ENCODE measurements around the gene UBD. TPM values are rescaled to one million over a fixed set of nuclear protein-coding genes. Genes with fewer than 3 reads are reported as not detected.

Gene UBD
- total RNA-seq, 2 donors from 2014 or later: not detected

GRCh38 chr6:29561606-29562181 is 2.2 kb upstream of the UBD start:
- H3K4me1 ChIP-seq (ENCODE audit: control insufficient read depth in 1 of 2, low read depth in 2 of 2): no peaks in the 10 kb centered on the region
- ATAC-seq (ENCODE audit: insufficient number of reproducible peaks, low FRiP score, low read depth): no peak
- H3K4me3 ChIP-seq: no peak overlapping the region
- H3K27ac ChIP-seq: no peak overlapping the region
- no peak for DNase-seq (ENCODE audit: low spot score)
- no peaks in the 10 kb centered on the region for H3K9me3 ChIP-seq
- H3K27me3 ChIP-seq (replicated peaks; ENCODE audit: insufficient read depth): no peaks in the 10 kb centered on the region
- H3K36me3 ChIP-seq: no peaks in the 10 kb centered on the region
- no peak for TF ChIP-seq CTCF (IDR thresholded peaks at IDR 0.05)

DNA sequence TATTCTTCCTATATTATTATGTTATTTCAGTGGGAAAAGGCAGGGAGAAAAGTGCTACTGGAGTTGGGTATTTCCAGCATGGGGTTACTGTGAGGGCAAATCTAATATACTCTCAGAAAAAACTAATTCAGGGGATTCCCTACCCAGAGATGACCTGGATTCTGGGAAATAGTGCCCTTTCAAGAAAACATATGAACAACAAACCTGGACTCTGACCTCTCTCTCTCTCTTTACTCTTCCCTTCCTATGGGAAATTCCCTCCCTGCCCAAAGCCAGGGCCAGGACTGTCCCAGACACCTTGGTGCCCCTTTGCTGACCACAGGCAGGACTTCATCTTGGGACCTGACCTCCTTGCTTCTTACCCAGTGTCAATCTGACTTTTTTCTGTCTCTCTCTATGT is 1.6 kb upstream of the UBD start:
- no peak for ATAC-seq (ENCODE audit: insufficient number of reproducible peaks, low FRiP score, low read depth)
- Histone ChIP-seq H3K27ac (no peak overlapping the region), H3K36me3 (no peaks in the 10 kb centered on the region), H3K9me3 (no peaks in the 10 kb centered on the region), H3K27me3 (replicated peaks; ENCODE audit: insufficient read depth) (no peaks in the 10 kb centered on the region), H3K4me3 (no peak overlapping the region), H3K4me1 (ENCODE audit: control insufficient read depth in 1 of 2, low read depth in 2 of 2) (no peaks in the 10 kb centered on the region)
- no peak for DNase-seq (ENCODE audit: low spot score)
- TF ChIP-seq CTCF (IDR thresholded peaks at IDR 0.05): no peak

DNA sequence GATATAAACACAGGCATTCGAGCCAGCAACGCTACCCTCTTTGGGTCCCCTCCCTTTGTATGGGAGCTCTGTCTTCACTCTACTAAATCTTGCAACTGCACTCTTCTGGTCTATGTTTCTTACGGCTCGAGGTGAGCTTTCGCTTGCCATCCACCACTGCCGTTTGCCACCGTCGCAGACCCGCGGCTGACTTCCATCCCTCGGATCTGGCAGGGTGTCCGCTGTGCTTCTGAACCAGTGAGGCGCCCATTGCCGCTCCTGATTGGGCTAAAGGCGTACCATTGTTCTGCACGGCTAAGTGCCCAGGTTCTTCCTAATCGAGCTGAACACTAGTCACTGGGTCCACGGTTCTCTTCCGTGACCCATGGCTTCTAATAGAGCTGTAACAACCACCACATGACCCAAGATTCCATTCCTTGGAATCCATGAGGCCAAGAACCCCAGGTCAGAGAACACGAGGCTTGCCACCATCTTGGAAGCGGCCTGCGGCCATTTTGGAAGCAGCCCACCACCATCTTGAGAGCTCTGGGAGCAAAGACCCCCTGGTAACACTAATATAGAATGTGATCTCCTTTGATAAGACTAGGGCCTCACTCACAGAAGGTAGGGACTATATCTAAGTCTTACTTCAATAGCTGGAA is 973 bp downstream of the UBD start:
- DNase-seq (ENCODE audit: low spot score) (no peak), ATAC-seq (ENCODE audit: insufficient number of reproducible peaks, low FRiP score, low read depth) (no peak)
- no peak overlapping the region for H3K27ac ChIP-seq
- H3K9me3 ChIP-seq: no peaks in the 10 kb centered on the region
- no peaks in the 10 kb centered on the region for H3K36me3 ChIP-seq
- H3K4me3 ChIP-seq: no peak overlapping the region
- no peak for TF ChIP-seq CTCF (IDR thresholded peaks at IDR 0.05)
- H3K4me1 ChIP-seq (ENCODE audit: control insufficient read depth in 1 of 2, low read depth in 2 of 2): peaks cover 5 to 6% of the 10 kb centered on the region in 2 donors
- H3K27me3 ChIP-seq (replicated peaks; ENCODE audit: insufficient read depth): peaks cover 6% of the 10 kb centered on the region

DNA sequence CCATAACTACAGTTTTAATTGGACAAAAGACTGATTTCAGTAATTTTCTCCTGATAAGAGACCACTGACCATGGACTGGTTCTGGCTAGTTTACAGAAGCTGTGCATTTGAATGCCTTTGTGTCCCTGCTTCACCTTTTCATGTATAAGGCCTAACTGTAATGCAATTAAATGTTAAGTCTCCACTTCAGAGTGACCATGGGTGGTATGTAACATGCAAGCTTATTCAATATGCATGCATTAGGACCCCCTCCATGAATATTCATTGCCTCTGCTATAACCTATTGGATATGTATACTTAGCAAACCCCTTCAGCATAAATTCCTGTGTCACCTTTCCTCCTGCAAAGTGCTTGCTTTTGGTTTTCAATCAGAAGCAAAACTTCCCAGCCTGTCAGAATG is 2.2 kb downstream of the UBD start:
- DNase-seq (ENCODE audit: low spot score) (no peak), ATAC-seq (ENCODE audit: insufficient number of reproducible peaks, low FRiP score, low read depth) (no peak)
- H3K4me3 ChIP-seq: no peak overlapping the region
- TF ChIP-seq CTCF (IDR thresholded peaks at IDR 0.05): no peak
- no peak overlapping the region for H3K27ac ChIP-seq
- H3K9me3 ChIP-seq: no peaks in the 10 kb centered on the region
- peaks cover 6% of the 10 kb centered on the region for H3K27me3 ChIP-seq (replicated peaks; ENCODE audit: insufficient read depth)
- peaks cover 11 to 15% of the 10 kb centered on the region in 2 donors for H3K4me1 ChIP-seq (ENCODE audit: control insufficient read depth in 1 of 2, low read depth in 2 of 2)
- no peaks in the 10 kb centered on the region for H3K36me3 ChIP-seq

GRCh38 chr6:29554764-29555163 is 4.8 kb downstream of the UBD start:
- Histone ChIP-seq H3K27me3 (replicated peaks; ENCODE audit: insufficient read depth) (peaks cover 6% of the 10 kb centered on the region), H3K4me3 (no peak overlapping the region), H3K9me3 (no peaks in the 10 kb centered on the region), H3K36me3 (no peaks in the 10 kb centered on the region), H3K27ac (no peak overlapping the region), H3K4me1 (ENCODE audit: control insufficient read depth in 1 of 2, low read depth in 2 of 2) (peaks cover 11 to 15% of the 10 kb centered on the region in 2 donors)
- no peak for ATAC-seq (ENCODE audit: insufficient number of reproducible peaks, low FRiP score, low read depth)
- no peak for DNase-seq (ENCODE audit: low spot score)
- TF ChIP-seq CTCF (IDR thresholded peaks at IDR 0.05): no peak
